GM23338 (cell line): Measurements from ENCODE around the gene TMEM242. TPM values are rescaled to one million over a fixed set of nuclear protein-coding genes. Genes with fewer than 3 reads are reported as not detected.

ENCODE experiments used
- ATAC-seq: fragments of 200-7000 bp; cut with Tn5 transposase; 3 replicates; pipeline ENCODE4 v1.9.1; 2020
- DNase-seq: peaks from one replicate; pipeline ENCODE4 v3.0.0-alpha.2; 2015; ENCODE audit warnings: low spot score
- H2AFZ ChIP-seq: fragments of 200-600 bp; sonication (generic); 2 replicates; pipeline ENCODE4 v1.8.0; 2016; ENCODE audit warnings: antibody characterized with exemption, mild to moderate bottlenecking, moderate library complexity
- H3F3A ChIP-seq: fragments of 200-600 bp; sonication (generic); replicated peaks from 2 replicates; pipeline ENCODE4 v1.8.0; 2017; ENCODE audit warnings: antibody characterized with exemption, mixed run types, low read depth
- H3K27ac ChIP-seq: fragments of 200-600 bp; sonication (generic); 2 replicates; pipeline ENCODE4 v1.6.1; 2016; ENCODE audit warnings: low read depth
- H3K27me3 ChIP-seq: fragments of 200-600 bp; sonication (generic); 2 replicates; pipeline ENCODE4 v1.8.0; 2016; ENCODE audit warnings: mild to moderate bottlenecking, mixed run types, moderate library complexity; ENCODE audit not compliant: insufficient read depth
- H3K36me3 ChIP-seq: fragments of 200-600 bp; sonication (generic); 2 replicates; pipeline ENCODE4 v1.8.0; 2016; ENCODE audit warnings: mild to moderate bottlenecking; ENCODE audit not compliant: insufficient read depth
- H3K4me1 ChIP-seq: fragments of 200-600 bp; sonication (generic); 2 replicates; pipeline ENCODE4 v1.8.0; 2016; ENCODE audit warnings: mild to moderate bottlenecking, moderate library complexity; ENCODE audit not compliant: insufficient read depth
- H3K4me2 ChIP-seq: fragments of 200-600 bp; sonication (generic); 2 replicates; pipeline ENCODE4 v1.7.1; 2017; ENCODE audit warnings: mixed run types
- H3K4me3 ChIP-seq: fragments of 200-600 bp; sonication (generic); 2 replicates; pipeline ENCODE4 v1.6.1; 2016; ENCODE audit warnings: mixed run types
- H3K79me2 ChIP-seq: fragments of 200-600 bp; sonication (generic); replicated peaks from 2 replicates; pipeline ENCODE4 v1.8.0; 2017; ENCODE audit warnings: mild to moderate bottlenecking; ENCODE audit not compliant: insufficient read depth
- H3K9me2 ChIP-seq: fragments of 200-600 bp; sonication (generic); 2 replicates; pipeline ENCODE4 v1.8.0; 2017; ENCODE audit not compliant: insufficient read depth
- H4K20me1 ChIP-seq: fragments of 200-600 bp; sonication (generic); replicated peaks from 2 replicates; pipeline ENCODE4 v1.8.0; 2017; ENCODE audit warnings: mild to moderate bottlenecking; ENCODE audit not compliant: insufficient read depth
- H3K27ac Mint-ChIP-seq: 2 replicates; pipeline ENCODE4 v1.8.0; 2020; ENCODE audit warnings: inconsistent platforms, mild to moderate bottlenecking, moderate library complexity, mixed read lengths
- H3K27me3 Mint-ChIP-seq: 3 replicates; pipeline ENCODE4 v1.8.0; 2022; ENCODE audit warnings: low read depth, mild to moderate bottlenecking, moderate library complexity, mixed read lengths, inconsistent platforms; ENCODE audit not compliant: insufficient read depth, poor library complexity
- H3K36me3 Mint-ChIP-seq: 3 replicates; pipeline ENCODE4 v1.8.0; 2021; ENCODE audit warnings: low read depth, mild to moderate bottlenecking, inconsistent platforms, moderate library complexity, mixed read lengths
- H3K4me1 Mint-ChIP-seq: 3 replicates; pipeline ENCODE4 v1.8.0; 2020; ENCODE audit warnings: mild to moderate bottlenecking, inconsistent platforms, mixed read lengths
- H3K4me3 Mint-ChIP-seq: 3 replicates; pipeline ENCODE4 v1.8.0; 2021; ENCODE audit warnings: moderate library complexity, mild to moderate bottlenecking, inconsistent platforms, mixed read lengths
- H3K9me3 Mint-ChIP-seq: 3 replicates; pipeline ENCODE4 v1.8.0; 2020; ENCODE audit warnings: moderate library complexity, mild to moderate bottlenecking, inconsistent platforms, mixed read lengths
- CREB1 ChIP-seq: fragments of 250-450 bp; sonication (Bioruptor Pico); IDR thresholded peaks from 2 replicates; pipeline ENCODE4 v1.5.0; 2020; ENCODE audit warnings: low read depth, mild to moderate bottlenecking, moderate library complexity
- CTCF ChIP-seq, 2 experiments: fragments of 200-600 bp in 1 of 2; sonication (generic) in 1 of 2; conservative IDR thresholded peaks; 2 replicates each; pipeline versions ENCODE4 v1.5.1 to v1.6.1; 2016 to 2017; ENCODE audit warnings: antibody characterized with exemption in 2 of 2, low read depth in 2 of 2, mild to moderate bottlenecking in 2 of 2, moderate library complexity in 1 of 2
- ETS1 ChIP-seq: IDR thresholded peaks from 2 replicates; pipeline ENCODE4 v1.6.1; 2016; ENCODE audit warnings: antibody characterized with exemption
- EZH2 ChIP-seq: fragments of 200-600 bp; sonication (generic); IDR thresholded peaks from one replicate; pipeline ENCODE4 v1.8.0; 2017; ENCODE audit warnings: antibody characterized with exemption, mild to moderate bottlenecking, low read depth; ENCODE audit not compliant: unreplicated experiment
- EZH2phosphoT487 ChIP-seq: fragments of 200-600 bp; sonication (generic); IDR thresholded peaks from one replicate; pipeline ENCODE4 v1.8.1; 2018; ENCODE audit warnings: antibody characterized with exemption; ENCODE audit not compliant: unreplicated experiment
- JUNB ChIP-seq: IDR thresholded peaks from one replicate; pipeline ENCODE4 v1.6.1; 2016; ENCODE audit warnings: antibody characterized with exemption; ENCODE audit not compliant: unreplicated experiment
- NANOG ChIP-seq: IDR thresholded peaks from 2 replicates; pipeline ENCODE4 v1.6.1; 2016; ENCODE audit warnings: antibody characterized with exemption, borderline replicate concordance
- POLR2AphosphoS5 ChIP-seq: IDR thresholded peaks from 2 replicates; pipeline ENCODE4 v1.6.1; 2016; ENCODE audit warnings: antibody characterized with exemption, low read depth
- REST ChIP-seq: IDR thresholded peaks from one replicate; pipeline ENCODE4 v1.6.1; 2018; ENCODE audit warnings: antibody characterized with exemption; ENCODE audit not compliant: unreplicated experiment
- STAT1 ChIP-seq: IDR thresholded peaks from one replicate; pipeline ENCODE4 v1.6.1; 2016; ENCODE audit warnings: antibody characterized with exemption; ENCODE audit not compliant: unreplicated experiment
- ZNF114 ChIP-seq: fragments of 250-450 bp; sonication (Bioruptor Pico); IDR thresholded peaks from 2 replicates; pipeline ENCODE4 v1.5.0; 2020; ENCODE audit warnings: mild to moderate bottlenecking, moderate library complexity
- ZNF331 ChIP-seq: fragments of 250-450 bp; sonication (Bioruptor Pico); IDR thresholded peaks from 2 replicates; pipeline ENCODE4 v1.5.0; 2020; ENCODE audit warnings: low read depth, mild to moderate bottlenecking, moderate library complexity
- ZNF462 ChIP-seq: fragments of 250-450 bp; sonication (Bioruptor Pico); IDR thresholded peaks from 2 replicates; pipeline ENCODE4 v1.5.0; 2020; ENCODE audit warnings: mild to moderate bottlenecking, moderate library complexity
- long read RNA-seq: library from polyadenylated mRNA; unstranded; transcript quantifications from one replicate; pipeline ENCODE4 v2.0.0, GENCODE V29; 2020; ENCODE audit not compliant: unreplicated experiment
- polyA plus RNA-seq: library from polyadenylated mRNA; unstranded; fragments of >200 nt; fragmentation: Nextera tagmentation; extraction: Ambion mirVana; gene quantifications from 2 replicates; pipeline ENCODE4 v1.2.1, GENCODE V29; 2016
- total RNA-seq: library from RNA; depleted of rRNA; stranded (reverse); fragments of >200 nt; shearing (Covaris generic); gene quantifications from 2 replicates; pipeline ENCODE4 v1.2.3, GENCODE V29; 2014; rRNA removed

The TMEM242 gene
- total RNA-seq (3.7 and 5.7 TPM in 2 replicates), polyA plus RNA-seq (9.7 and 10.7 TPM in 2 replicates)
- long read RNA-seq, full-length matches to known transcripts: 15 of 15 reads
- long read RNA-seq, partial matches to known transcripts: 0 of 15 reads
- long read RNA-seq, other reads (novel, unspliced or antisense): 0 of 15 reads

- H3K27me3 ChIP-seq: no peaks in the 10 kb centered on the region
- peaks cover 10% of the 10 kb centered on the region; the same call in 1 of the 2 replicates for H3K4me1 ChIP-seq
- Mint-ChIP-seq H3K4me1 (no peaks in the 10 kb centered on the region; the same call in 2 of the 3 replicates), H3K27me3 (peaks cover 8% of the 10 kb centered on the region), H3K4me3 (peak within 1 kb of the TSS; percentile 92), H3K9me3 (no peaks in the 10 kb centered on the region; the same call in 2 of the 3 replicates), H3K36me3 (peaks cover 4% of the 10 kb centered on the region), H3K27ac (peak within 1 kb of the TSS; percentile 93)
- peaks cover 12% of the 10 kb centered on the region for H3K36me3 ChIP-seq
- H3K4me2 ChIP-seq: peak within 1 kb of the TSS; percentile 99
- H3K9me2 ChIP-seq: no peaks in the 10 kb centered on the region
- peak within 1 kb of the TSS; percentile 98 for H2AFZ ChIP-seq
- DNase-seq (peak; percentile 96), ATAC-seq (peak; percentile 97)
- H3K4me3 ChIP-seq: peak within 1 kb of the TSS; percentile 81
- H3F3A ChIP-seq: no peaks in the 10 kb centered on the region
- H3K79me2 ChIP-seq: peaks cover 21% of the 10 kb centered on the region
- H3K27ac ChIP-seq: peak within 1 kb of the TSS; percentile 76; the same call in 1 of the 2 replicates
- peaks cover 3% of the 10 kb centered on the region for H4K20me1 ChIP-seq
- TF ChIP-seq ZNF462 (CRISPR knock-in tag): 0 out of 2 replicates have a peak, but pooled peaks have one; percentile 16
- TF ChIP-seq EZH2phosphoT487: no peak
- TF ChIP-seq ZNF114: no peak
- 0 out of 4 replicates have a peak, but pooled peaks of 1 of the 2 experiments have one; percentile 9 for TF ChIP-seq CTCF (conservative IDR thresholded peaks at IDR 0.05; ENCODE audit: low read depth in 2 of 2)
- peak; percentile 68; the same call in 1 of the 2 replicates for TF ChIP-seq ETS1
- no peak for TF ChIP-seq NANOG
- no peak for TF ChIP-seq JUNB
- peak; percentile 79 for TF ChIP-seq CREB1 (CRISPR knock-in tag)
- TF ChIP-seq EZH2: no peak
- peak; percentile 90 for TF ChIP-seq POLR2AphosphoS5
- TF ChIP-seq REST: peak; percentile 12
- no peak for TF ChIP-seq STAT1
- no peak for TF ChIP-seq ZNF331
These were observed at the start of gene TMEM242 for GRCh38 chr6:157323255-157323965. TSS of gene TMEM242 (minus strand) at chr6:157323519. CDS start at chr6:157323499, 20 bp downstream.
